GM10266 (cell line): ENCODE measurements around the gene NHS.

Source experiments
- DNase-seq: peaks from one replicate; pipeline ENCODE4 v3.0.0; 2012; ENCODE audit errors: extremely low spot score
- CTCF ChIP-seq: IDR thresholded peaks from 2 replicates; pipeline ENCODE4 v1.5.1; 2012; ENCODE audit warnings: mild to moderate bottlenecking, low read depth; ENCODE audit not compliant: control insufficient read depth, insufficient read depth; ENCODE audit errors: missing control alignments

The NHS gene

GRCh38 chrX:17377091-17377717 lies 2.2 kb downstream of the NHS start:
- no peak for TF ChIP-seq CTCF
- DNase-seq = no peak

- TF ChIP-seq CTCF = no peak
- peak; percentile 7 for DNase-seq
These were observed 2.8 kb downstream of the NHS start for GRCh38 chrX:17377795-17378194.

- no peak for TF ChIP-seq CTCF
- DNase-seq = no peak
These were observed 5.2 kb downstream of the NHS start for GRCh38 chrX:17380221-17380620.

- DNase-seq = no peak
- TF ChIP-seq CTCF = no peak
These were observed 15.4 kb downstream of the NHS start for GRCh38 chrX:17390419-17390850.

- no peak for DNase-seq
- TF ChIP-seq CTCF = no peak
These were observed 20.2 kb downstream of the NHS start for GRCh38 chrX:17395154-17395553.

- no peak for DNase-seq
- no peak for TF ChIP-seq CTCF
These were observed 22.1 kb downstream of the NHS start for GRCh38 chrX:17397074-17397473.

- TF ChIP-seq CTCF = no peak
- DNase-seq = no peak
These were observed 28.2 kb downstream of the NHS start for GRCh38 chrX:17403189-17403691.
